Astrocyte (in vitro differentiated cells and primary cell): ENCODE data around the gene PCBP2.

Experiments
- EZH2 ChIP-seq: IDR thresholded peaks from 2 replicates; pipeline ENCODE4 v1.6.1; 2012; ENCODE audit warnings: mild to moderate bottlenecking, low read length, inconsistent platforms; ENCODE audit not compliant: insufficient read depth
- TF ChIP-seq, protein P1 (sequence below): IDR thresholded peaks from 2 replicates; pipeline ENCODE4 v1.5.1; 2011; ENCODE audit warnings: low read depth, mild to moderate bottlenecking, inconsistent platforms, low read length, moderate library complexity; ENCODE audit not compliant: insufficient read depth

DNA sequence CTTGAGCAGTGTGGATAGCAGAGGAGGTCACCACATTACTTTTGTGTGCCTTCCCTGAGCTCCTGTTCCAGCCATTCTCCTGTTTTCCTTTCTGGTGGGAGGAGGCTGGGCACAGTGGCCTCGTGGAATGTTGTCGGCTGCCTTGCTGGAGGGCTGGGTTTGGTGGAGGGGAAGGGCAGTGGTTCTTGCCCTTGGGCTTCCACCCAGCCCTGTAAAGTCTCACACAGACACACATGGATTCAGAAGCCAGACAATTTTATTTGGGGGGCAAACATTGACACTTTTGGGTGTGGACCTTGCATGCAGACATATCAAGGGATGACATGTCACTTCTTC is 54.5 kb downstream of the PCBP2 start:
- TF ChIP-seq, protein P1, sequence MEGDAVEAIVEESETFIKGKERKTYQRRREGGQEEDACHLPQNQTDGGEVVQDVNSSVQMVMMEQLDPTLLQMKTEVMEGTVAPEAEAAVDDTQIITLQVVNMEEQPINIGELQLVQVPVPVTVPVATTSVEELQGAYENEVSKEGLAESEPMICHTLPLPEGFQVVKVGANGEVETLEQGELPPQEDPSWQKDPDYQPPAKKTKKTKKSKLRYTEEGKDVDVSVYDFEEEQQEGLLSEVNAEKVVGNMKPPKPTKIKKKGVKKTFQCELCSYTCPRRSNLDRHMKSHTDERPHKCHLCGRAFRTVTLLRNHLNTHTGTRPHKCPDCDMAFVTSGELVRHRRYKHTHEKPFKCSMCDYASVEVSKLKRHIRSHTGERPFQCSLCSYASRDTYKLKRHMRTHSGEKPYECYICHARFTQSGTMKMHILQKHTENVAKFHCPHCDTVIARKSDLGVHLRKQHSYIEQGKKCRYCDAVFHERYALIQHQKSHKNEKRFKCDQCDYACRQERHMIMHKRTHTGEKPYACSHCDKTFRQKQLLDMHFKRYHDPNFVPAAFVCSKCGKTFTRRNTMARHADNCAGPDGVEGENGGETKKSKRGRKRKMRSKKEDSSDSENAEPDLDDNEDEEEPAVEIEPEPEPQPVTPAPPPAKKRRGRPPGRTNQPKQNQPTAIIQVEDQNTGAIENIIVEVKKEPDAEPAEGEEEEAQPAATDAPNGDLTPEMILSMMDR: no peak
- no peak for TF ChIP-seq EZH2
